ENCODE measurements around the gene TUNAR. TPM values are rescaled to one million over a fixed set of nuclear protein-coding genes. Genes with fewer than 3 reads are reported as not detected.

TUNAR gene
- total RNA-seq, 1 experiment from 2014 or later = not detected

DNA sequence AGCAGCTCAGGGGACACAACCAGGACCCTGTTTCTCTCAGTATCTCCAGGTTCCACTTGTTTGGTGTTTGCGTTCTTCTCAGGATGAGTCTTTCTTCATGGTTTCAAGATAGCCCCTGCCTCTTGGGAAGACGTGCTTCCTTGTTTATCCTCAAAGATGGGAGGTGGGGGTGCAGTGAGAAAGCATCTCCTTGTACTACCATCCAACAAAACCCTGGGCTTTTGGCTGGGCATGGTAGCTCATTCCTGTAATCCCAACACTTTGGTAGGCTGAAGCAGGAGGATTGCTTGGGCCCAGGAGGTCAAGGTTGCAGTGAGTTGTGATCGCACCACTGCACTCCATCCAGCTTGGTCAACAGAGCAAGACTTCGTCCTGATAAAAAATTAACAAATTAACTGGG, 21.0 kb upstream of the TUNAR start:
- no peak for DNase-seq
- H3K27me3 ChIP-seq = no peaks in the 10 kb centered on the region
- no peak overlapping the region for H3K4me3 ChIP-seq
- H3K9me3 ChIP-seq (replicated peaks) = no peaks in the 10 kb centered on the region
- no peak overlapping the region for H3K27ac ChIP-seq
- no peaks in the 10 kb centered on the region for H3K4me1 ChIP-seq
- no peaks in the 10 kb centered on the region for H3K36me3 ChIP-seq

DNA sequence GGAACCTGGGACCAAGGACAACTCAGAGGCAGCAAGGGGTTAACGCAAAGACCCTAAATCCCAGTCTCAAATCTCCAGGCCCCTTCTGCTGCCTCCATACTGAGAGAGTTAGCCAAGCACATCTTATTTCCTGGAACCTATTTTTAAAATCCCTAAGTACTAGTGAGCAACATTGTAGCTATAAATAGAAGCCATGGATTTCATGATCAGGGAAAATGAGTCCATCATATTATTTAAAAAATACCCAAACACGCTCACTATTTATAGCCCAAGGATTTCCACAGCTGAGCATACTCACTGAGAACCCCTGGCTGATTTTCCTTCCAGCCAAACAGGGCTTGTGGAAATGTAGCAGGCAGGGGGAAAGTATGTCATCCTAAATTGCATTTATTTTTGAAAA, 19.4 kb upstream of the TUNAR start:
- Histone ChIP-seq H3K36me3 (no peaks in the 10 kb centered on the region), H3K27me3 (no peaks in the 10 kb centered on the region), H3K4me3 (no peak overlapping the region), H3K27ac (no peak overlapping the region), H3K4me1 (no peaks in the 10 kb centered on the region), H3K9me3 (replicated peaks) (no peaks in the 10 kb centered on the region)
- no peak for DNase-seq

DNA sequence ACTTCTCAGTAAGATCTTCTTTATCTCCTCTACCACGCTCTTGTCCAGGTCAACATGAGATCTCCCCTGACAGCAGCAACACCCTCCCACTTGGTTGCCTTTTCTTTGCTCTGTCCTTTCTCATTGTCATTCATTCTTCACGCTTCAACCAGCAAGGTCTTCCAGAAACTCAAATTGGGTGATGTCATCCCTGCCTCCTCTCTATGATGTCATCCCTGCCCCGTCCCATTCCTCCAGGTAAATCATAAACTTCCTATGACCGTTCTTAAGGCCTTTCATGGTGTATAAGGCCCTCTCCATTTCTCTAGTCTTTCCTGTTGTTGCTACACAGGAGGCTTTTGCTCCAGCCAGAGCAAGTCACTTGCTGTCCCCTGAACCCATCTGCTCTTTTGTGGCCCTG, 17.7 kb upstream of the TUNAR start:
- Histone ChIP-seq H3K4me3 (no peak overlapping the region), H3K4me1 (no peaks in the 10 kb centered on the region), H3K27me3 (no peaks in the 10 kb centered on the region), H3K36me3 (no peaks in the 10 kb centered on the region), H3K27ac (no peak overlapping the region), H3K9me3 (replicated peaks) (no peaks in the 10 kb centered on the region)
- DNase-seq = no peak

- peak in 1 of 2 experiments; percentile 34 for DNase-seq
- no peak overlapping the region for H3K27ac ChIP-seq
- no peaks in the 10 kb centered on the region for H3K9me3 ChIP-seq (replicated peaks)
- H3K27me3 ChIP-seq = no peaks in the 10 kb centered on the region
- no peak overlapping the region for H3K4me3 ChIP-seq
- no peaks in the 10 kb centered on the region for H3K4me1 ChIP-seq
- H3K36me3 ChIP-seq = no peaks in the 10 kb centered on the region
Measured at GRCh38 chr14:95862243-95862642, 14.4 kb upstream of the TUNAR start.

GRCh38 chr14:95863295-95863694, 13.3 kb upstream of the TUNAR start:
- H3K27me3 ChIP-seq = no peaks in the 10 kb centered on the region
- H3K36me3 ChIP-seq = no peaks in the 10 kb centered on the region
- no peaks in the 10 kb centered on the region for H3K4me1 ChIP-seq
- H3K4me3 ChIP-seq = no peak overlapping the region
- H3K9me3 ChIP-seq (replicated peaks) = no peaks in the 10 kb centered on the region
- no peak overlapping the region for H3K27ac ChIP-seq
- DNase-seq = no peak

GRCh38 chr14:95869776-95870175, 6.9 kb upstream of the TUNAR start:
- no peaks in the 10 kb centered on the region for H3K36me3 ChIP-seq
- DNase-seq = no peak
- no peaks in the 10 kb centered on the region for H3K4me1 ChIP-seq
- no peak overlapping the region for H3K4me3 ChIP-seq
- no peak overlapping the region for H3K27ac ChIP-seq
- H3K27me3 ChIP-seq = no peaks in the 10 kb centered on the region
- H3K9me3 ChIP-seq (replicated peaks) = no peaks in the 10 kb centered on the region

DNA sequence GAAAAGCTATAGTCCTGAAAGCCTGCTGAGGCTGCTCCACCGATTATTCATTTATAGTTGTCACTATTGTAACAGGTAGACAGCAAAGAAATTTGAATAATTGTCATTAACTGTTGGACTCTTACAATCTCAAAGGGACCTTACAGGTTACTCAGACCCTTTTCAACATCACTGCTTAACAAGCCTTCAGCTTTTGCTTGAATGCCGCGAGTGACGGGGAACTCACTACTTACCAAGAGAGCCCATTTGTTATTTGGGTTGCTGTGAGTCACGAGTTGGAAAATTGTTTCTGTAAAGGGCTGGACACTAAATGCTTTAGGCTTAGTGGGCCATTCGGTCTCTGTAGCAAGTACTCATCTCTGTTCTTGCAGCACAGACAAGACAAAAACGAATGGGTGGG, 5.9 kb upstream of the TUNAR start:
- no peak overlapping the region for H3K27ac ChIP-seq
- no peak overlapping the region for H3K4me3 ChIP-seq
- no peak for DNase-seq
- no peaks in the 10 kb centered on the region for H3K27me3 ChIP-seq
- no peaks in the 10 kb centered on the region for H3K36me3 ChIP-seq
- H3K4me1 ChIP-seq = no peaks in the 10 kb centered on the region
- no peaks in the 10 kb centered on the region for H3K9me3 ChIP-seq (replicated peaks)

DNA sequence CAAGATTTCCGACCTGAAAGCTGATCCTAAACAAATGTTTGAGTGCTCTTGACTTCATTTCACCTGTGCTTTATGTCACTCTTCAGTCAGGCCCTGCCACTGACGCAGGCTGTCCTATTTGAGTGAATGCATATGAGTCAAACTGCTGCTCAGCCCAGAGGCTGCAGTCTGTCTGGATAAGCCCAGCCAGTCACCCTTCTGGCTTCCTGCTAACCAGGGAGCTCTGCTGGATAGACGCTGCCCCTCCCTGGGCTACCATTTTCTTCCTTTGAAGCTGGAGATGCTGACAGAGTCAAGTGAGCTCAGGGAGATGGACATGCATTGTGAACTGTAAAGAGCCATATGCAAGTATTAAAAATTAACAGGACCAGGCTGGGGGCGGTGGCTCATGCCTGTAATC, 5.1 kb upstream of the TUNAR start:
- DNase-seq = peak in 1 of 2 experiments; percentile 10
- no peaks in the 10 kb centered on the region for H3K36me3 ChIP-seq
- H3K4me1 ChIP-seq = no peaks in the 10 kb centered on the region
- no peaks in the 10 kb centered on the region for H3K9me3 ChIP-seq (replicated peaks)
- H3K27ac ChIP-seq = no peak overlapping the region
- H3K4me3 ChIP-seq = no peak overlapping the region
- H3K27me3 ChIP-seq = no peaks in the 10 kb centered on the region

- Histone ChIP-seq H3K9me3 (replicated peaks) (no peaks in the 10 kb centered on the region), H3K4me1 (no peaks in the 10 kb centered on the region), H3K27me3 (no peaks in the 10 kb centered on the region), H3K4me3 (no peak overlapping the region), H3K27ac (no peak overlapping the region), H3K36me3 (no peaks in the 10 kb centered on the region)
- DNase-seq = no peak
Measured at GRCh38 chr14:95872777-95873176, 3.9 kb upstream of the TUNAR start.

DNA sequence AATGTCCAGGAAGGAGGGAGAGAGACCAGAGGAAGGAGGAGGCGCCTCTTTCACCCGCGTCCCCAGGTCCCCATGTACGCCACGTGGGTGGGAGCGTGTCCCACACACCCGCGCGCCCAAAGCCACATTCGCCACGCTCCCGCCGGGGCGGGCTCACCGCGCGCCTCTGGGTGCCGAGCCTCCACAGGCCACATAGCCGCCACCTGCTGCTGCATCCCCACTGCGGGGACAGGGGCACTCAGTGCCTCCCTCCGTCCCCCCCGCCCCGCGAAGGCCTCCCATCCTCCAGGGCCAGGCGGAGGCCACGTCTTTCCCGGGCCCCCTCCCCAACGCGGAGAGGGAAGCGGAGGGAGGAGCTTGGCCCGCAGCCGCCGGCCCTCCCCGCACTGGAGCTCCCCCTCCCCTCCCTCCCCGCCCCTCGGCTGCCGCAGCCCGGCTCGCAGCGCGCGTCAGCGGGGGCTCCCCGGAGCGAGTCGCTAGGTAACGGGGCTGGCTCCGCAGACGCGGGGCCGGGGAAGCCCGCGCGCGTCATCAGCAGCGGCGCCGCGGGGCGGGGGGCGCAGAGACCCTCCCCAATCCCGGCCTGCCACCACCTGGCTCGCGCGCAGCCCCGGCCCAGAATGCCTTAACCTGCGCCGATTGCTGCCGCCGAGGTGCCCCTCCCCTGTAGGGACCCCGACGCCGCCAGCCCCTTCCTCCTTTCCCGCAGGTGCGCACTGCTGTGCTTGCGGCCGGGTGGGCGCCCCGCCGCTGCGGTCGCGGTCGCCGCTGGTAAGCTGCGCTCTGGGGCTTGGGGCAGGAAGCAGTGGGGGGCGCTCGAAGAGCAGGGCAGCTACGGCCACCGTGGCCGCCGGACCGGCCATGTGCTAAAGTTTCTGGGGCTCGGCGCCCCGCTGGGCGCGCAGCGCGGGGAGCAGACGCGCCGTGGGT, 536 bp upstream of the TUNAR start:
- no peak overlapping the region for H3K27ac ChIP-seq
- no peaks in the 10 kb centered on the region for H3K9me3 ChIP-seq (replicated peaks)
- no peaks in the 10 kb centered on the region for H3K4me1 ChIP-seq
- no peaks in the 10 kb centered on the region for H3K27me3 ChIP-seq
- H3K36me3 ChIP-seq = no peaks in the 10 kb centered on the region
- DNase-seq = no peak
- H3K4me3 ChIP-seq = no peak overlapping the region

- Histone ChIP-seq H3K27me3 (0 out of 2 replicates have a peak, but pooled peaks cover 3% of the 10 kb centered on the region), H3K27ac (no peak overlapping the region)
- DNase-seq = no peak
Measured at GRCh38 chr14:95877633-95878032, 1.0 kb downstream of the TUNAR start.

DNA sequence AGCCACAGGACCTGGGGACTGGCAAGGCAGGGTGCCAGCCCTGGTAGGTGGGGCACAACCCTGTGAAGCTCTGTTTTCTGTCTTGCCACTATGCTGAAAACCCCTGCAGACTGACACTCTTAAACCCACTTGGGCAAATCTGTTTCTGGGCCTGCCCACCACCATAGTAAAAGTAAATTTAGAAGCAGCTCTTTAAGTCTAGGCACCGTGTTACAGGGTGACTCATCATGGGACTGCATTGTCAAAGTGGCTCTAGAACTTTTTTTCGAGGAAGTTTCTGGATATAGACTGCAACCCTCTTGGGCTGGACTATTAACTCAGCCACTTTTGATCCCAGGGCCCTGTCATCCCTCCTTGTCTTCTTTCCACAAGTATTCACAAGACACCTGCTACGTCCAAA, 7.7 kb downstream of the TUNAR start:
- H3K27ac ChIP-seq = no peak overlapping the region
- DNase-seq = no peak
- no peaks in the 10 kb centered on the region for H3K4me1 ChIP-seq
- no peaks in the 10 kb centered on the region for H3K9me3 ChIP-seq (replicated peaks)
- H3K27me3 ChIP-seq = 0 out of 2 replicates have a peak, but pooled peaks cover 3% of the 10 kb centered on the region
- H3K36me3 ChIP-seq = no peaks in the 10 kb centered on the region
- H3K4me3 ChIP-seq = no peak overlapping the region

More at GRCh38 chr14:95877633-95878032, 1.0 kb downstream of the TUNAR start:
- Histone ChIP-seq H3K9me3 (replicated peaks) (no peaks in the 10 kb centered on the region), H3K4me1 (no peaks in the 10 kb centered on the region), H3K4me3 (no peak overlapping the region), H3K36me3 (no peaks in the 10 kb centered on the region)

DNA sequence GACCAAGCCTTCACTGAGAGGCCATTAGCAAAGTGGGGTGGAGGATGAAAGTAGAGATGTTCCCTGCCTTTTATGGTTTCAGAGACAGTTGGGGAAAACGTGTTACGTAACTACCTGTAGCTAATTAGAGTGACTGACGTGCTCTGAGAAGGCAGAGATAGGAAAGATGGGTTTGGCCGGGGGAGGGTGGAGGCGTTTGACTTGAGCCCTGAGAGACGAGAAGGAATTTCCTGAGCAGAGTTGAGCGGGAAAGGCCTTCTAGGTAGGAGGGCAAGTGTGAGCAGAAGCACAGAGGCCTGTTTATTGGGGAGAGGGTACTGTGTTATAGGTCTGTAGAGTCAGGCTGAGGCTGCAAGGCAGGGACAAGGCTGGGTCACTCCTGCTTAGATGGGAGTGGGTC, 8.6 kb downstream of the TUNAR start:
- Histone ChIP-seq H3K9me3 (replicated peaks) (no peaks in the 10 kb centered on the region), H3K27me3 (0 out of 2 replicates have a peak, but pooled peaks cover 3% of the 10 kb centered on the region), H3K4me1 (no peaks in the 10 kb centered on the region), H3K4me3 (no peak overlapping the region), H3K36me3 (no peaks in the 10 kb centered on the region), H3K27ac (no peak overlapping the region)
- no peak for DNase-seq

DNA sequence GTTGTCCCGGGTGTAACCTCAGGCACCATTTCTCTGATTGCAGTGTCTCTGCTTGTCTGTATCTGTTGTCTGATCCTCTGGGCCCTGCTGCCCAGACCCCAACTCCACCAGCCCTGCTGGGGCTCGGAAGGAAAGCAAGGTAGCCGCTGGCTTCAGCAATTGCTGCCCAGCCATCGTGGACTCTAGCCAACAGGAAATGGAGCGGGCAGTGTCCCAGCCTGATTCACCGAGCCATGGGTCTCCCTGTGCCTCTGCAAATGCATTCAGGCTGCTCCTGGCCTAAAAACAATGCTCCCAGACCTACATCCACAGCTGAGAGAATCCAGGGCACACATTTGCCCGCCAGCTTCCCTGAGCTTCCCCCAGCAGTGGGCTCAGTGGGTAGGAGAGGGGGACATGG, 9.2 kb downstream of the TUNAR start:
- Histone ChIP-seq H3K36me3 (no peaks in the 10 kb centered on the region), H3K4me3 (no peak overlapping the region), H3K9me3 (replicated peaks) (no peaks in the 10 kb centered on the region), H3K27me3 (peaks cover 3% of the 10 kb centered on the region; the same call in 1 of the 2 replicates), H3K27ac (no peak overlapping the region), H3K4me1 (no peaks in the 10 kb centered on the region)
- DNase-seq = no peak

GRCh38 chr14:95886366-95887056, 9.9 kb downstream of the TUNAR start:
- DNase-seq = no peak
- no peaks in the 10 kb centered on the region for H3K9me3 ChIP-seq (replicated peaks)
- H3K27ac ChIP-seq = no peak overlapping the region

More at GRCh38 chr14:95886366-95887056, 9.9 kb downstream of the TUNAR start:
- Histone ChIP-seq H3K36me3 (no peaks in the 10 kb centered on the region), H3K4me3 (no peak overlapping the region), H3K4me1 (no peaks in the 10 kb centered on the region), H3K27me3 (peaks cover 2% of the 10 kb centered on the region; the same call in 1 of the 2 replicates)
